HepG2 (cell line): ENCODE data around the gene RAMAC. TPM values are rescaled to one million over a fixed set of nuclear protein-coding genes. Genes with fewer than 3 reads are reported as not detected.

Experiments
- BHLHE40 ChIP-seq: IDR thresholded peaks from 2 replicates; pipeline ENCODE4 v1.6.1; 2011; ENCODE audit warnings: low read length, improper control_type of control experiment
- CBX1 ChIP-seq: IDR thresholded peaks from one replicate; pipeline ENCODE4 v1.6.1; 2016; ENCODE audit warnings: antibody characterized with exemption, low read depth
- FOXP4 ChIP-seq: sonication (generic); formaldehyde crosslinking; IDR thresholded peaks from 2 replicates; pipeline ENCODE4 v1.4.0; 2020; ENCODE audit warnings: missing genetic modification reagents
- RXRA ChIP-seq: sonication (generic); formaldehyde crosslinking; IDR thresholded peaks from 2 replicates; pipeline ENCODE4 v1.5.1; 2020; ENCODE audit warnings: missing genetic modification reagents
- SIN3B ChIP-seq: fragments of 150-350 bp; IDR thresholded peaks from 2 replicates; pipeline ENCODE4 v1.6.1; 2014; ENCODE audit warnings: low read length
- ZEB1 ChIP-seq: IDR thresholded peaks from 2 replicates; pipeline ENCODE4 v1.6.1; 2012; ENCODE audit warnings: mild to moderate bottlenecking, low read depth, inconsistent platforms; ENCODE audit not compliant: insufficient replicate concordance
- ZNF33A ChIP-seq: sonication (generic); formaldehyde crosslinking; IDR thresholded peaks from 2 replicates; pipeline ENCODE4 v1.5.1; 2020; ENCODE audit warnings: missing genetic modification reagents, mild to moderate bottlenecking, moderate library complexity, borderline replicate concordance
- ZNF432 ChIP-seq: sonication (generic); formaldehyde crosslinking; IDR thresholded peaks from 2 replicates; pipeline ENCODE4 v1.5.0; 2020; ENCODE audit warnings: missing genetic modification reagents, mild to moderate bottlenecking, borderline replicate concordance
- ZNF558 ChIP-seq: sonication (generic); formaldehyde crosslinking; IDR thresholded peaks from 2 replicates; pipeline ENCODE4 v1.9.0; 2022; ENCODE audit warnings: mild to moderate bottlenecking, missing genetic modification reagents, borderline replicate concordance
- ZNF772 ChIP-seq: sonication (generic); formaldehyde crosslinking; IDR thresholded peaks from 2 replicates; pipeline ENCODE4 v1.5.0; 2020; ENCODE audit warnings: mild to moderate bottlenecking, missing genetic modification reagents
- ZNF788 ChIP-seq: sonication (generic); formaldehyde crosslinking; IDR thresholded peaks from 2 replicates; pipeline ENCODE4 v1.5.0; 2020; ENCODE audit warnings: mild to moderate bottlenecking, missing genetic modification reagents, borderline replicate concordance
- ZSCAN22 ChIP-seq: sonication (generic); formaldehyde crosslinking; IDR thresholded peaks from 2 replicates; pipeline ENCODE4 v1.4.0; 2020; ENCODE audit warnings: mild to moderate bottlenecking, missing genetic modification reagents
- polyA plus RNA-seq, 8 experiments: library from polyadenylated mRNA; depleted of rRNA in 3 of 8; stranded (reverse) in 7 of 8; unstranded in 1 of 8; fragments of >200 nt; fragmentation: Illumina TruSeq in 4 of 8; extraction: Trizol in 4 of 8; gene quantifications; 2 replicates each; pipeline versions ENCODE4 v1.2.1 to v1.2.3, GENCODE V29; 2011 to 2016; ENCODE audit warnings: low read depth in 4 of 8, missing spikeins in 1 of 8, mixed read lengths in 1 of 8; ENCODE audit not compliant: insufficient read depth in 1 of 8
- total RNA-seq, 5 experiments: library from RNA; depleted of rRNA; stranded (reverse); fragments of >200 nt; fragmentation: Illumina TruSeq; extraction: Trizol; gene quantifications; 2 replicates each; pipeline ENCODE4 v1.2.3, GENCODE V29; 2016; ENCODE audit warnings: low read depth in 1 of 5
- TF ChIP-seq, protein P1 (sequence below): sonication (generic); formaldehyde crosslinking; IDR thresholded peaks from 2 replicates; pipeline ENCODE4 v1.4.0; 2020; ENCODE audit warnings: low read depth, mild to moderate bottlenecking, missing genetic modification reagents
- TF ChIP-seq, protein P2 (sequence below): sonication (generic); formaldehyde crosslinking; IDR thresholded peaks from 2 replicates; pipeline ENCODE4 v1.8.0; 2023; ENCODE audit warnings: mild to moderate bottlenecking, missing genetic modification reagents
- TF ChIP-seq, protein P3 (sequence below): sonication (generic); formaldehyde crosslinking; IDR thresholded peaks from 2 replicates; pipeline ENCODE4 v1.8.1; 2023; ENCODE audit warnings: mild to moderate bottlenecking, missing genetic modification reagents
- TF ChIP-seq, protein P4 (sequence below): sonication (generic); formaldehyde crosslinking; IDR thresholded peaks from 2 replicates; pipeline ENCODE4 v1.5.1; 2020; ENCODE audit warnings: missing genetic modification reagents, mild to moderate bottlenecking, borderline replicate concordance
- TF ChIP-seq, protein P5 (sequence below): sonication (generic); formaldehyde crosslinking; IDR thresholded peaks from 2 replicates; pipeline ENCODE4 v1.8.1; 2023; ENCODE audit warnings: missing genetic modification reagents, inconsistent platforms, borderline replicate concordance

Gene RAMAC
- total and polyA plus RNA-seq, 2 of the 13 experiments (the other 11 are each of a cell fraction or from before 2014, with no cell fraction given) = 22.2 to 45.9 TPM

- TF ChIP-seq FOXP4 (CRISPR knock-in tag) = peak; percentile 25; the same call in 1 of the 2 replicates
- peak; percentile 0; the same call in 1 of the 2 replicates for TF ChIP-seq SIN3B
- TF ChIP-seq ZNF772 (CRISPR knock-in tag) = no peak
- TF ChIP-seq ZNF33A (CRISPR knock-in tag) = no peak
- TF ChIP-seq CBX1 = no peak
- TF ChIP-seq ZNF432 = no peak
- TF ChIP-seq, protein P1, sequence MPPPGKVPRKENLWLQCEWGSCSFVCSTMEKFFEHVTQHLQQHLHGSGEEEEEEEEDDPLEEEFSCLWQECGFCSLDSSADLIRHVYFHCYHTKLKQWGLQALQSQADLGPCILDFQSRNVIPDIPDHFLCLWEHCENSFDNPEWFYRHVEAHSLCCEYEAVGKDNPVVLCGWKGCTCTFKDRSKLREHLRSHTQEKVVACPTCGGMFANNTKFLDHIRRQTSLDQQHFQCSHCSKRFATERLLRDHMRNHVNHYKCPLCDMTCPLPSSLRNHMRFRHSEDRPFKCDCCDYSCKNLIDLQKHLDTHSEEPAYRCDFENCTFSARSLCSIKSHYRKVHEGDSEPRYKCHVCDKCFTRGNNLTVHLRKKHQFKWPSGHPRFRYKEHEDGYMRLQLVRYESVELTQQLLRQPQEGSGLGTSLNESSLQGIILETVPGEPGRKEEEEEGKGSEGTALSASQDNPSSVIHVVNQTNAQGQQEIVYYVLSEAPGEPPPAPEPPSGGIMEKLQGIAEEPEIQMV (CRISPR knock-in tag) = peak; percentile 87
- peak; percentile 76; the same call in 1 of the 2 replicates for TF ChIP-seq ZNF558 (CRISPR knock-in tag)
- TF ChIP-seq, protein P2, sequence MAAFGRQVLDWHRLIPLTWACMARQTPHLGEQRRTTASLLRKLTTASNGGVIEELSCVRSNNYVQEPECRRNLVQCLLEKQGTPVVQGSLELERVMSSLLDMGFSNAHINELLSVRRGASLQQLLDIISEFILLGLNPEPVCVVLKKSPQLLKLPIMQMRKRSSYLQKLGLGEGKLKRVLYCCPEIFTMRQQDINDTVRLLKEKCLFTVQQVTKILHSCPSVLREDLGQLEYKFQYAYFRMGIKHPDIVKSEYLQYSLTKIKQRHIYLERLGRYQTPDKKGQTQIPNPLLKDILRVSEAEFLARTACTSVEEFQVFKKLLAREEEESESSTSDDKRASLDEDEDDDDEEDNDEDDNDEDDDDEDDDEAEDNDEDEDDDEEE (CRISPR knock-in tag) = peak; percentile 88; the same call in 1 of the 2 replicates
- TF ChIP-seq, protein P3, sequence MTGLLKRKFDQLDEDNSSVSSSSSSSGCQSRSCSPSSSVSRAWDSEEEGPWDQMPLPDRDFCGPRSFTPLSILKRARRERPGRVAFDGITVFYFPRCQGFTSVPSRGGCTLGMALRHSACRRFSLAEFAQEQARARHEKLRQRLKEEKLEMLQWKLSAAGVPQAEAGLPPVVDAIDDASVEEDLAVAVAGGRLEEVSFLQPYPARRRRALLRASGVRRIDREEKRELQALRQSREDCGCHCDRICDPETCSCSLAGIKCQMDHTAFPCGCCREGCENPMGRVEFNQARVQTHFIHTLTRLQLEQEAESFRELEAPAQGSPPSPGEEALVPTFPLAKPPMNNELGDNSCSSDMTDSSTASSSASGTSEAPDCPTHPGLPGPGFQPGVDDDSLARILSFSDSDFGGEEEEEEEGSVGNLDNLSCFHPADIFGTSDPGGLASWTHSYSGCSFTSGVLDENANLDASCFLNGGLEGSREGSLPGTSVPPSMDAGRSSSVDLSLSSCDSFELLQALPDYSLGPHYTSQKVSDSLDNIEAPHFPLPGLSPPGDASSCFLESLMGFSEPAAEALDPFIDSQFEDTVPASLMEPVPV (CRISPR knock-in tag) = no peak
- TF ChIP-seq BHLHE40 = 0 out of 2 replicates have a peak, but pooled peaks have one; percentile 34
- 0 out of 2 replicates have a peak, but pooled peaks have one; percentile 41 for TF ChIP-seq ZSCAN22 (CRISPR knock-in tag)
- TF ChIP-seq RXRA (CRISPR knock-in tag) = peak; percentile 62
- TF ChIP-seq, protein P4, sequence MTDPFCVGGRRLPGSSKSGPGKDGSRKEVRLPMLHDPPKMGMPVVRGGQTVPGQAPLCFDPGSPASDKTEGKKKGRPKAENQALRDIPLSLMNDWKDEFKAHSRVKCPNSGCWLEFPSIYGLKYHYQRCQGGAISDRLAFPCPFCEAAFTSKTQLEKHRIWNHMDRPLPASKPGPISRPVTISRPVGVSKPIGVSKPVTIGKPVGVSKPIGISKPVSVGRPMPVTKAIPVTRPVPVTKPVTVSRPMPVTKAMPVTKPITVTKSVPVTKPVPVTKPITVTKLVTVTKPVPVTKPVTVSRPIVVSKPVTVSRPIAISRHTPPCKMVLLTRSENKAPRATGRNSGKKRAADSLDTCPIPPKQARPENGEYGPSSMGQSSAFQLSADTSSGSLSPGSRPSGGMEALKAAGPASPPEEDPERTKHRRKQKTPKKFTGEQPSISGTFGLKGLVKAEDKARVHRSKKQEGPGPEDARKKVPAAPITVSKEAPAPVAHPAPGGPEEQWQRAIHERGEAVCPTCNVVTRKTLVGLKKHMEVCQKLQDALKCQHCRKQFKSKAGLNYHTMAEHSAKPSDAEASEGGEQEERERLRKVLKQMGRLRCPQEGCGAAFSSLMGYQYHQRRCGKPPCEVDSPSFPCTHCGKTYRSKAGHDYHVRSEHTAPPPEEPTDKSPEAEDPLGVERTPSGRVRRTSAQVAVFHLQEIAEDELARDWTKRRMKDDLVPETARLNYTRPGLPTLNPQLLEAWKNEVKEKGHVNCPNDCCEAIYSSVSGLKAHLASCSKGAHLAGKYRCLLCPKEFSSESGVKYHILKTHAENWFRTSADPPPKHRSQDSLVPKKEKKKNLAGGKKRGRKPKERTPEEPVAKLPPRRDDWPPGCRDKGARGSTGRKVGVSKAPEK (CRISPR knock-in tag) = no peak
- TF ChIP-seq, protein P5, sequence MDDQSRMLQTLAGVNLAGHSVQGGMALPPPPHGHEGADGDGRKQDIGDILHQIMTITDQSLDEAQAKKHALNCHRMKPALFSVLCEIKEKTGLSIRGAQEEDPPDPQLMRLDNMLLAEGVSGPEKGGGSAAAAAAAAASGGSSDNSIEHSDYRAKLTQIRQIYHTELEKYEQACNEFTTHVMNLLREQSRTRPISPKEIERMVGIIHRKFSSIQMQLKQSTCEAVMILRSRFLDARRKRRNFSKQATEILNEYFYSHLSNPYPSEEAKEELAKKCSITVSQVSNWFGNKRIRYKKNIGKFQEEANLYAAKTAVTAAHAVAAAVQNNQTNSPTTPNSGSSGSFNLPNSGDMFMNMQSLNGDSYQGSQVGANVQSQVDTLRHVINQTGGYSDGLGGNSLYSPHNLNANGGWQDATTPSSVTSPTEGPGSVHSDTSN (CRISPR knock-in tag) = no peak; the same call in 1 of the 2 replicates
- TF ChIP-seq ZNF788 = no peak
- no peak for TF ChIP-seq ZEB1
These were observed at the start of gene RAMAC (continued) for GRCh38 chr15:82985688-82986441.
